PC-3 (cell line): ENCODE data around the gene VWA1. TPM values are rescaled to one million over a fixed set of nuclear protein-coding genes. Genes with fewer than 3 reads are reported as not detected.
"Not testable (repeated sequence)": the region's sequence is repeated elsewhere in the genome, so short reads cannot be mapped to it uniquely, and the experiment has no call there.

Experiments
- ATAC-seq: fragments of 200-7000 bp; cut with Tn5 transposase; 2 replicates; pipeline ENCODE4 v1.9.1; 2020; ENCODE audit warnings: mild to moderate bottlenecking, moderate library complexity
- BruUV-seq: library from RNA; stranded (reverse); fragments of 400-500 nt; replicated peaks from 2 replicates; lab custom pipeline; 2021; lab: Mats Ljungman, UMichigan
- CTCF ChIA-PET: fragments of 300-600 bp; sonication (Branson Sonifier 250); formaldehyde crosslinking; loops from one replicate; lab custom pipeline; 2022; ENCODE audit warnings: antibody characterized with exemption; lab: Charles Lee
- POLR2A ChIA-PET: fragments of 300-600 bp; sonication (Branson Sonifier 250); formaldehyde crosslinking; loops from one replicate; lab custom pipeline; 2022; ENCODE audit warnings: antibody characterized with exemption; ENCODE audit not compliant: unreplicated experiment; lab: Charles Lee
- DNase-seq: peaks from one replicate; pipeline ENCODE4 v3.0.0-alpha.2; 2015
- H2AFZ ChIP-seq: fragments of 300-600 bp; sonication (generic); 2 replicates; pipeline ENCODE4 v1.6.0; 2016; ENCODE audit warnings: antibody characterized with exemption, low read length
- H3F3A ChIP-seq: fragments of 300-600 bp; sonication (generic); one replicate; pipeline ENCODE4 v1.6.0; 2017; ENCODE audit warnings: antibody characterized with exemption, low read length, control low read depth, mild to moderate bottlenecking; ENCODE audit not compliant: unreplicated experiment
- H3K27ac ChIP-seq: fragments of 300-600 bp; sonication (generic); 2 replicates; pipeline ENCODE4 v1.5.1; 2016; ENCODE audit warnings: mild to moderate bottlenecking, low read length
- H3K27me3 ChIP-seq: fragments of 300-600 bp; sonication (generic); 2 replicates; pipeline ENCODE4 v1.6.1; 2016; ENCODE audit warnings: low read length, mixed read lengths
- H3K36me3 ChIP-seq: fragments of 300-600 bp; sonication (generic); 2 replicates; pipeline ENCODE4 v1.6.1; 2016; ENCODE audit warnings: low read depth, mixed run types, low read length, mixed read lengths
- H3K4me1 ChIP-seq: fragments of 300-600 bp; sonication (generic); 2 replicates; pipeline ENCODE4 v1.5.1; 2016; ENCODE audit warnings: low read length; ENCODE audit not compliant: insufficient read depth
- H3K4me2 ChIP-seq: fragments of 300-600 bp; sonication (generic); 2 replicates; pipeline ENCODE4 v1.6.0; 2016; ENCODE audit warnings: low read length
- H3K4me3 ChIP-seq: fragments of 300-600 bp; sonication (generic); 2 replicates; pipeline ENCODE4 v1.5.1; 2016; ENCODE audit warnings: mild to moderate bottlenecking, low read length, mixed read lengths
- H3K79me2 ChIP-seq: fragments of 300-600 bp; sonication (generic); 2 replicates; pipeline ENCODE4 v1.6.1; 2017; ENCODE audit warnings: low read length, mixed read lengths
- H3K9ac ChIP-seq: fragments of 300-600 bp; sonication (generic); 2 replicates; pipeline ENCODE4 v1.6.0; 2016; ENCODE audit warnings: mild to moderate bottlenecking, low read length
- H3K9me2 ChIP-seq: fragments of 300-600 bp; sonication (generic); replicated peaks from 2 replicates; pipeline ENCODE4 v1.6.1; 2016; ENCODE audit warnings: mixed run types, low read length, mixed read lengths
- H3K9me3 ChIP-seq: fragments of 300-600 bp; sonication (generic); 2 replicates; pipeline ENCODE4 v1.6.1; 2016; ENCODE audit warnings: low read length, mixed read lengths
- H4K20me1 ChIP-seq: fragments of 300-600 bp; sonication (generic); 2 replicates; pipeline ENCODE4 v1.6.1; 2016; ENCODE audit warnings: low read length, mixed read lengths
- CTCF ChIP-seq: fragments of 300-600 bp; sonication (generic); conservative IDR thresholded peaks from 2 replicates; pipeline ENCODE4 v1.5.1; 2017; ENCODE audit warnings: antibody characterized with exemption, low read depth, mild to moderate bottlenecking, low read length
- EZH2 ChIP-seq: fragments of 300-600 bp; sonication (generic); IDR thresholded peaks from one replicate; pipeline ENCODE4 v1.6.1; 2017; ENCODE audit warnings: antibody characterized with exemption, mild to moderate bottlenecking, low read length; ENCODE audit not compliant: unreplicated experiment
- EZH2phosphoT487 ChIP-seq: fragments of 300-600 bp; sonication (generic); IDR thresholded peaks from 2 replicates; pipeline ENCODE4 v1.6.1; 2018; ENCODE audit warnings: mild to moderate bottlenecking, antibody characterized with exemption, low read length, borderline replicate concordance
- intact Hi-C: fragments of 100-400 bp; cut with micrococcal nuclease; formaldehyde crosslinking; loops from 2 replicates; pipeline ENCODE4 v1.9.0; 2023
- total RNA-seq: library from RNA; depleted of rRNA; stranded (reverse); fragments of >200 nt; gene quantifications from 2 replicates; pipeline ENCODE4 v1.2.3, GENCODE V29; 2014

Gene VWA1
- total RNA-seq, 1 experiment from 2014 or later, result 59.1 TPM

GRCh38 chr1:1451696-1452364 lies 16.3 kb downstream of the VWA1 start:
- intact Hi-C loops, result no loop called here
- CTCF ChIA-PET, result no interaction called here

GRCh38 chr1:1452365-1452739 lies 16.9 kb downstream of the VWA1 start:
- POLR2A ChIA-PET, result not testable (repeated sequence)

More at GRCh38 chr1:1451696-1452364, 16.3 kb downstream of the VWA1 start:
- no peaks in the 10 kb centered on the region for H3K4me1 ChIP-seq
- H3K79me2 ChIP-seq, result no peaks in the 10 kb centered on the region
- H3K9ac ChIP-seq, result no peak overlapping the region
- no peak overlapping the region for H3K27ac ChIP-seq
- no TSS peak for BruUV-seq
- H3K9me2 ChIP-seq, result no peaks in the 10 kb centered on the region
- H3K27me3 ChIP-seq, result no peaks in the 10 kb centered on the region
- no peaks in the 10 kb centered on the region for H4K20me1 ChIP-seq
- no peaks in the 10 kb centered on the region for H3F3A ChIP-seq
- POLR2A ChIA-PET, result no interaction called here
- no peak for DNase-seq
- ATAC-seq, result no peak
- no peaks in the 10 kb centered on the region for H3K9me3 ChIP-seq
- no peak overlapping the region for H3K4me2 ChIP-seq
- H3K36me3 ChIP-seq, result no peaks in the 10 kb centered on the region
- TF ChIP-seq EZH2, result no peak
- no peak for TF ChIP-seq CTCF
- no peak for TF ChIP-seq EZH2phosphoT487
- no peak overlapping the region for H2AFZ ChIP-seq
- H3K4me3 ChIP-seq, result no peak overlapping the region

GRCh38 chr1:1452882-1453281 lies 17.4 kb downstream of the VWA1 start:
- TF ChIP-seq EZH2phosphoT487 (no peak), EZH2 (no peak), CTCF (no peak)
- H3K79me2 ChIP-seq, result no peaks in the 10 kb centered on the region
- no peak overlapping the region for H3K4me3 ChIP-seq
- ATAC-seq (no peak), DNase-seq (no peak)
- ChIA-PET POLR2A (no interaction called here), CTCF (interaction anchor here (0.6 kb wide), 1 partner anchor 27 kb away, joined by 3 read pairs; no protein-coding TSS in a partner anchor)
- no peaks in the 10 kb centered on the region for H3K9me3 ChIP-seq
- no peak overlapping the region for H3K27ac ChIP-seq
- H3K9ac ChIP-seq, result no peak overlapping the region
- H2AFZ ChIP-seq, result no peak overlapping the region
- no peaks in the 10 kb centered on the region for H3K9me2 ChIP-seq
- no peaks in the 10 kb centered on the region for H3F3A ChIP-seq
- no peak overlapping the region for H3K4me2 ChIP-seq
- no peaks in the 10 kb centered on the region for H3K4me1 ChIP-seq
- no peaks in the 10 kb centered on the region for H4K20me1 ChIP-seq
- H3K36me3 ChIP-seq, result no peaks in the 10 kb centered on the region
- no TSS peak for BruUV-seq
- intact Hi-C loops, result no loop called here
- H3K27me3 ChIP-seq, result no peaks in the 10 kb centered on the region

More at GRCh38 chr1:1452365-1452739, 16.9 kb downstream of the VWA1 start:
- H3F3A ChIP-seq, H2AFZ ChIP-seq, H3K9ac ChIP-seq, H3K9me2 ChIP-seq, H3K9me3 ChIP-seq, H4K20me1 ChIP-seq, H3K4me3 ChIP-seq, H3K27me3 ChIP-seq, BruUV-seq, DNase-seq, H3K27ac ChIP-seq, H3K4me2 ChIP-seq, CTCF ChIA-PET, H3K79me2 ChIP-seq, intact Hi-C loops, ATAC-seq, H3K36me3 ChIP-seq, H3K4me1 ChIP-seq: not testable (repeated sequence)

- H3F3A ChIP-seq, H3K79me2 ChIP-seq, H3K36me3 ChIP-seq, H3K9ac ChIP-seq, CTCF ChIA-PET, H3K4me1 ChIP-seq, H3K4me3 ChIP-seq, DNase-seq, H4K20me1 ChIP-seq, H3K27me3 ChIP-seq, POLR2A ChIA-PET, H3K4me2 ChIP-seq, BruUV-seq, H3K27ac ChIP-seq, ATAC-seq, H3K9me2 ChIP-seq, H3K9me3 ChIP-seq, H2AFZ ChIP-seq, intact Hi-C loops: not testable (repeated sequence)
Measured at GRCh38 chr1:1454286-1455056, 19.0 kb downstream of the VWA1 start.
